ENCODE data around the gene GGA2. TPM values are rescaled to one million over a fixed set of nuclear protein-coding genes. Genes with fewer than 3 reads are reported as not detected.
"Not testable (repeated sequence)": the region's sequence is repeated elsewhere in the genome, so short reads cannot be mapped to it uniquely, and the experiment has no call there.

The GGA2 gene
- total RNA-seq, 1 experiment from 2014 or later = 67.6 TPM

DNA sequence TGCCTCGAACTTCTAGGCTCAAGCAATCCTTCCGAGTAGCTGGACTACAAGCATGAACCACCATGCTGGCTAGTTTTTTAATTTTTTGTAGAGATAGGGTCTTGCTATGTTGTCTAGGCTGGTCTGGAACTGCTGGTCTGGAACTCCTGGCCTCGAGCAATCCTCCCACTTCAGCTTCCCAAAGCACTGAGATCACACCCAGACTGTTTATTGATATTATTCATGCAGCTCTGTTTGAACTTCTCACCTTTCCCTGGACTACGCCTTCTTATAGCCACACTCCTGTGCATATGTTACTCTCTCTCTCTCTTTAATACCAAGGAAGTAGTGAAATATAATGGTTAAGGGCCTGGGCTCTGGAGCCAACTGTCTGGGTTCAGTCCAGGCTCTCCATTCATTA lies 61.9 kb downstream of the GGA2 start:
- peak; percentile 96 for DNase-seq (ENCODE audit: low read depth)
- in situ Hi-C loops (cut with HindIII; ENCODE audit: low pct_unique_long_range_greater_than_20kb, low sequenced_read_pairs) = no loop called here

DNA sequence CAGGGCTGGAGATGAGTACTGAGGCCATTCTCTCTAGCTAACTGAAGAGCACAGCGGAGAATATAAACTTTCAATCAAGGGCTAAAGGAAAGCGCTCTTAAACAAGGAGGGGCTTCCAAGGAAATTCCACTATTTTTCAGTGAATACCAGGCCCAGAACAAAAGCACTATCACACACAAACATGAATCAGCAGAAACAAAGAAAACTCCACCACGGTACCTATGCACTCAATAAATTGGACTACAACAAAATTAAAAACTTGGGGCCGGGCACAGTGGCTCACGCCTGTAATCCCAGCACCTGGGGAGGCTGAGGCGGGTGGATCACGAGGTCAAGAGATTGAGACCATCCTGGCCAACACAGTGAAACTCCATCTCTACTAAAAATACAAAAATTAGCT lies 72.8 kb downstream of the GGA2 start:
- in situ Hi-C loops (cut with HindIII; ENCODE audit: low pct_unique_long_range_greater_than_20kb, low sequenced_read_pairs); DNase-seq (ENCODE audit: low read depth): not testable (repeated sequence)

DNA sequence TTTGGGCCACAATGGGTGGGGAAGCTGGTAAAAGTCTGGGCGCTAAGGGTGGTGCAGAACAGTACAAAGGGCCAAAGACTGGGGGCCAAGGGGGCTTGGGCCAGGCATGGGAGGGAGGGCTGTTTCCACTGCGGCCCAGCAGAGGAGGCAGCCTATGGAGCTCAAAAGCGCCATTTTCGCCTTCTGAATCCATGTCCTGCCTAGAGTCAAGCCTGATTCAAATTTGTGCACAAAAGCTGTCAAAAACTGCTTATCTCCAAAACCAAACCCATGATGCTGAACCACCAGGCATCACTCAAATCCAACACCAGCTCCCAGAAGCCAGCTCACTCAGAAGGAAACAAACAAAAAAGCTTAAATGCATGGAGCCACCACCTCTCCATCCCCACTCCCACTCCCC lies 73.3 kb downstream of the GGA2 start:
- DNase-seq (ENCODE audit: low read depth) = no peak
- in situ Hi-C loops (cut with HindIII; ENCODE audit: low pct_unique_long_range_greater_than_20kb, low sequenced_read_pairs) = no loop called here

DNA sequence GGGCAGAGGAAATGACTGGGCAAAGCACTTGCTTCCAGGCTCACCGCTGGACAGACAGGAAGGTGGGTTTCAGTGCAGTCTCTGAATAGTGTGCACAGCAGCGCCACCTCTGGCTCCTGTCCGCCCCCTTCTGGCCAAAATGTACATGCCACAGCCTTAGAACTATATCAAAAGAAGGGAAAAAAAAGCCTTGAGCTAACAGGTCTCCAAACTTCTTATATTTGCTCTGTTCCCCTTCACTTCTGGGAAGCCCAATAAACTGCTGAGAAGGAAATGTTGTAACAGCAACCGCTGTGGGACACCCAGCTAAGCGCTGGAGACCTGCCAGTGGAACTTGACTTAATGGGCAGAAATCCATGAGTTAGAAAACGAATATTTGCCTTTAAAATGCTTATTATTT lies 74.8 kb downstream of the GGA2 start:
- in situ Hi-C loops (cut with HindIII; ENCODE audit: low pct_unique_long_range_greater_than_20kb, low sequenced_read_pairs) = no loop called here
- DNase-seq (ENCODE audit: low read depth) = peak; percentile 27

DNA sequence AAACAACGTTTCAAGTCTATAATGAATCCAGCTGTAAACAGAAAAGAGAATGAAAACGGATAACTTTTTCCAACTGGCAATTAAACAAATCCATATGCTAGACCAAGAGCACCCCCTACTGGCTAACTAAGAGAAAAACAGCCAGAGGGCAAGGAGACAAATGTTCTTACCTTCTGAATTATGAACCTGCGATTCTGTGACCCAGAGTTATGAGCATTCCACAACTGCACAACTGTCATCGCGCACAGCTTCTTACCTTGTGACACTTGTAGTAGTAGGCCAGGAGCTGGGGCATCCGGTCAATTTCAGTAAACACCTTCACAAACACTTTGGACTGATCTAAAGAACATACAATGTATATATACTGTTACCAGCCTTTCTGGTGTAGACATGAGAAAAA lies 75.9 kb downstream of the GGA2 start:
- in situ Hi-C loops (cut with HindIII; ENCODE audit: low pct_unique_long_range_greater_than_20kb, low sequenced_read_pairs) = no loop called here
- DNase-seq (ENCODE audit: low read depth) = peak; percentile 63

DNA sequence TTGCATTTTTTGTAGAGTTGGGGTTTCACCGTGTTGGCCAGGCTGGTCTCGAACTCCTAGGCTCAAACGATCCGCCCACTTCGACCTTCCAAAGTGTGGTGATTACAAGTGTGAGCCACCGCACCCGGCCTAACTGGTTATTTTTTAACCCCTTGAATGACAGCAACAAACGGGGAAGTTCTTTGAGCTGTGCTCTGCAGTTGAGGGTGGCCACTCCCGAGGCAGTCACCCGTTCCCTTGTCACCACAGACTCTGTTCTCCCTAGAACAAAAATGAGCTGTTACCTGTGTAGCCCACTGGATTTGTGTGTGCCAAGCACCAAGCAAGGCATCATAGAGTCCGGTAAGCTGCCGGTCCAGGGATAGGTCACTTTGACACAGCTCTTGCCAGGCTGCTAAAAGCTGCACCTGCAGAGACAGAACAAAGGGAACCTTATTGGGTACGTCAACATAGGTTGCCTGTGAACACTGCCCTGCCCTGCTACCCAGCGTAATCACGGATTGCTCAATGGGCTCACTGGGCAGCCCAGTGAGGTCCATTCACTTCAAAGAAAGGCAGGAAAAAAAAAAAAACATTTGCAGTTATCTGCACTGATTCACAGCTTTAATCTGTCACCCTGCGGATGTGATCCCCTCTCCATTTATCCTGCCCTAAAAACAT lies 76.9 kb downstream of the GGA2 start:
- no peak for DNase-seq (ENCODE audit: low read depth)
- in situ Hi-C loops (cut with HindIII; ENCODE audit: low pct_unique_long_range_greater_than_20kb, low sequenced_read_pairs) = no loop called here

DNA sequence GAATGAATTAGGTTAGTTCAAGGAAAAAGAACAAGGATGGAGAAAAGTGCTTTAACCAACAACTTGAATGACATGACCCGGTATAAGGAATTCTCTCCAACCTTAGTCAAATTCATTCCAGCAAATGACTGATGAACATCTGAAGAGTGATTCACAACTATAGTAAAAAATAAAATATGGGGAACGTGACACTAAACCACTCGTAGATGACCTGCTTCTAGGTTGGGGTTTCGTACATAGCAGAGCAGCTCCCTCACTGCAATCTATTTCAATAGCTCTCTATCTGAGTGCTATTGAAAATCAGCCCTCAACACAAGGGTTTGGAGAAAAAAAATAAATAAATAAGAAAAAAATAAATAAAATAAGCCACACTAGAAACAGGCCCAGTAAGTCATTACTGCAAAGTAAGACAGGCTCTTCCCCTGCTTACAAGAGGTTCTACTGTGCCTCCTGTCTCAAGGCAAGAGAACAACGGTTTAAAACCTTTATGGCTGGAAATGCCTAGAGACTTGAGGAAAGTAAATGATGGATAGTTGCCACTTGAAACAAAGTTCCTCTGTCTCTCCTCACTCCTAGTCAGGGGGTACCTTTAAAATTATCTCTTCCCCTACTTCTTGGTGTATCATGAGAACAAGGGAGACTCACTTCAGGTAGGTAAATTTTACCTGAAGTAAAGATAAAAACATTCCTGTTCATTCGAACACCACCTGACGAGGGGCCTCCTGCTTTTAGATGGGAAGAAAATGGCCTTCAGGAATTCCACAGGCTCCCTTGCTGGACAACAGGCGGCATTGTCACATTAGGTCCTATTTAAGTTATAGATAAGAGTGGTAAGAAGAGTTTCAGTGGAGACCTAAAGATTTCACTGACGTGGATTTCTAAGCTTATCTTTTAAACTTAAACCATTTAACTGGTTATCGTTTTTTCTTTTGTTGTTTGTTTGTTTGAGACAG lies 77.8 kb downstream of the GGA2 start:
- no peak for DNase-seq (ENCODE audit: low read depth)
- in situ Hi-C loops (cut with HindIII; ENCODE audit: low pct_unique_long_range_greater_than_20kb, low sequenced_read_pairs) = no loop called here

DNA sequence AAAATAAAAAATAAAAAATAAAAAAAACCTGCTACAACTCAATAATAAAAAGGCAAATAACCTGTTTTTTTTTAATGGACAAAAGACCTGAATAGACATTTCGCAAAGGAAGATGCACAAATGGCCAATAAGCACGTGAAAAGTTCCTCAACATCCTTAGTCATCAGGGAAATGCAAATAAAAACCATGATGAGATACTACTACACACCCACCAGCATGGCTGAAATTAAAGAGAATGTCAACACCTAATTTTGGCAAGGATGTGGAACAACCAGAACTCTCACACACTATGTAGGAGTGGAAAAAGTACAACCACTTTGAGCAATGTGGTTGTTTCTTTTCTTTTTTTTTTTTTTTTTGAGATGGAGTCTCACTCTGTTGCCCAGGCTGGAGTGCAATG lies 81.9 kb downstream of the GGA2 start:
- DNase-seq (ENCODE audit: low read depth) = no peak
- in situ Hi-C loops (cut with HindIII; ENCODE audit: low pct_unique_long_range_greater_than_20kb, low sequenced_read_pairs) = no loop called here

DNA sequence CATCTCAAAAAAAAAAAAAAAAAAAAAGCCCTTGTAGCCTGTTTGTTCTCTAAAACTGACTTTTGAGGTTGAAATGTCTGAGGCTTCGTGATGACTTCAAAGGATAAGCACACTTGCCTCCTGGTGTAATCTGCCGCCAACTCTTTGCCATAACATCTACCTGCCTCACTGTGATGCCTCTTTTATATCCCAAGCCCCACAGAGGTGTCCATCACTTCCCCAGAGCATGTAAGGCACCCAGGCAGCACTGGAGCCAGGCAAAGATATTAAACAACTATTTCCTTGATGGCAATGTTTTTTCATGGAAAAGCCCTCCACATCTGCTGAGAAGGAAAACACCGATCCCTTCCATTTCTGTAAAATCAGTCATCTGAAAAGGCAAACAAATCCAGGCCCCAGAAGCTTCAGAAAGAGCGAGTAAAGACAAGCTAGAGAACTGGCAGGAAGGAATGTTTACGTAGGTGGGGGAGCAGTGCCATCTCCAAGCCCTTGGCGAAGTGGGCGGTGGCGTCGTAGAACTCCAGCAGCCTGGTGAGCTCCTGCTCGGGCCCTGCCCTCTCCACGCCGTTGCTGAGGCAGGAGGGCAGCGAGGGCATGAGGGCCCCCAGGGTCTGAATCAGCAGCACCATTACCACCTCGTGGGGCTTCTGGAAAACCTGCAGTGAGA lies 85.9 kb downstream of the GGA2 start:
- DNase-seq (ENCODE audit: low read depth) = peak; percentile 98
- in situ Hi-C loops (cut with HindIII; ENCODE audit: low pct_unique_long_range_greater_than_20kb, low sequenced_read_pairs) = no loop called here

DNA sequence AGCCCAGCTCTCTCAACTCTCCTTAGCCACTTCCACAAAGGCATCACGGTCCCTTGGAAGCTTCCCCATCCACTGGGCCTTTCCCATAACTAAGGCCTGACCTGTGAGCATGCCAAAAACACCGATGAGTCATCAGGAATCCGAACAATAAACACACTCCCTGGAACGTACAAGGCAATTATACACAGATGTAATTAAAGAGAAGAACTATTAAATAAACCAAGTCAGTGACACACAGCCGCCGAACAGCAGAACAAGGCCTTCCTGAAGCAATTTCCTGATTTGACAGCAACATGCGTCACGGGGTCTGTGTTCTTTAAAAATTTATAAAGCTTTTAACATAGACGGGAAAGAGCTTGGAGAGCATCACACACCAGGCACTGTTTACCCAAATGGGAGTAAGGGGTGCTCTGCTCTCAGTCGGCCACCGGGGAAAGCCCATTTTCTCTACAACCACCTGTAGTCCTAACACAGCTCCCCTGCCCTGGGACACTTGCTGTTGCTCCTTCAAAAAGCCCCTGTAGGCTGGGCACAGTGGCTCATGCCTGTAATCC lies 86.7 kb downstream of the GGA2 start:
- peak; percentile 97 for DNase-seq (ENCODE audit: low read depth)
- in situ Hi-C loops (cut with HindIII; ENCODE audit: low pct_unique_long_range_greater_than_20kb, low sequenced_read_pairs) = no loop called here

DNA sequence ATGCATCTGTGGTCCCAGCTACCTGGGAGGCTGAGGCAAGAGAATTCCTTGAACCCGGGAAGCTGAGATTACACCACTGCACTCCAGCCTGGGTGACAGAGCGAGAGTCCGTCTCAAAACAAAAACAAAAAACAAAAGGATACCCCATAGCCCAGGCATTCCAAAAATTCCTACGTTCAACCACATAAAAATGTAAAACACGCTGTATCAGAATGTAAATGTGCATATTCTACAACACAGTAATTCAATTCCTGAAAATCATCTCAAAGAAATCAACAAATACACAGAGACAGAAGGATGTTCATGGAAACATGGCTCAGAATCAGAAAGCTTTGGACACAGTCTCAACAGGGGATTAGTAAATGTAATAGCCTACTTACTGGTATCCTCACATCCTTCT lies 90.3 kb downstream of the GGA2 start:
- no peak for DNase-seq (ENCODE audit: low read depth)
- in situ Hi-C loops (cut with HindIII; ENCODE audit: low pct_unique_long_range_greater_than_20kb, low sequenced_read_pairs) = no loop called here

DNA sequence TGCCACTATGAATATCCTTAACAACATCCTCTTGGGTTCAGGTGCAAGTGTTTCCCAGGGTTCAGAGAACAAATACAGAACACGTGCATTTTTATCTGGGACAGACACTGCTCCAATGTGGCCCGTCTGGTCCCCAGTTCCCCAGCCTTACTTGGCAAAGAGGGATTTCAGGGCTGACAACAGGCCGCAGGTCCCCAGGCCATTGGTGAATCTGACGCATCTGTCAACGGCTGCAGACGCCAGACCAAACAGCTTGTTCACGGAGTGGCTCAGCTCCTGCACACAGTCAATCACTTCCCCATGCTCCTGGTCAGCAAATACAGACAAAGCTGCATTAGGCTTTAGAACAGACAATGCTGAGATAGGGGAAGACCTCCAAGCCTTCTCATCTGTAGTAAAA lies 93.5 kb downstream of the GGA2 start:
- in situ Hi-C loops (cut with HindIII; ENCODE audit: low pct_unique_long_range_greater_than_20kb, low sequenced_read_pairs) = no loop called here

DNA sequence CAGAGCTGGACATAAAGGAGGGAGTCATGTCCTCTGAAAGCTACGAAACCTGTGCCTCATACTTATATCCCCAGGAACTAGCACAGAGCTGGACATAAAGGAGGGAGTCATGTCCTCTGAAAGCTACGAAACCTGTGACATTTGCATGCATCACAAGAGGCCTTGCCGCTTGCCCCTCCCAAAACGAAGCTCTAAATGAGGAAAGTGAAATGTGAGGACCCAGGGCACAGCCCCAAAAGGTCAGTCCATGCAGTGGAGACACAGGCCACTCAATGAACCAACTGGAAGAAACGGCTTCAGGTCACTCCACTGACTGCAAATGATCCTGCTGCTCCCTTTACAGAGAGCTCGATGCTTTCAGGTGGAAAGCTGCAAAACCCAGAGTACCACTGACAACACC lies 95.6 kb downstream of the GGA2 start:
- no peak for DNase-seq (ENCODE audit: low read depth)
- in situ Hi-C loops (cut with HindIII; ENCODE audit: low pct_unique_long_range_greater_than_20kb, low sequenced_read_pairs) = no loop called here

More for the DNA sequence above, 93.5 kb downstream of the GGA2 start:
- DNase-seq (ENCODE audit: low read depth) = no peak

Other genes with a start within 250 kb of the GGA2 start
- not detected in 2 replicates for gene SCNN1B, start 208.2 kb downstream of the GGA2 start, total RNA-seq (2014; rRNA removed; shearing (Covaris generic); ENCODE audit: low replicate concordance)
- gene COG7, start 57.3 kb downstream of the GGA2 start, total RNA-seq (2014; rRNA removed; shearing (Covaris generic); ENCODE audit: low replicate concordance) = 29.4 and 42.6 TPM in 2 replicates
- gene EARS2, start 46.9 kb upstream of the GGA2 start, total RNA-seq (2014; rRNA removed; shearing (Covaris generic); ENCODE audit: low replicate concordance) = 32.9 and 108 TPM in 2 replicates
- gene UBFD1, start 47.2 kb upstream of the GGA2 start, total RNA-seq (2014; rRNA removed; shearing (Covaris generic); ENCODE audit: low replicate concordance) = 69.9 and 120 TPM in 2 replicates
- 147 and 186 TPM in 2 replicates for gene NDUFAB1, start 85.8 kb upstream of the GGA2 start, total RNA-seq (2014; rRNA removed; shearing (Covaris generic); ENCODE audit: low replicate concordance)
- 8.0 and 12.0 TPM in 2 replicates for gene PALB2, start 130.8 kb upstream of the GGA2 start, total RNA-seq (2014; rRNA removed; shearing (Covaris generic); ENCODE audit: low replicate concordance)
- 48.7 and 108 TPM in 2 replicates for gene DCTN5, start 131.0 kb upstream of the GGA2 start, total RNA-seq (2014; rRNA removed; shearing (Covaris generic); ENCODE audit: low replicate concordance)
- gene PLK1, start 168.4 kb upstream of the GGA2 start, total RNA-seq (2014; rRNA removed; shearing (Covaris generic); ENCODE audit: low replicate concordance) = 20.9 and 23.2 TPM in 2 replicates
- 0.12 and 0.14 TPM in 2 replicates for gene ERN2, start 202.7 kb upstream of the GGA2 start, total RNA-seq (2014; rRNA removed; shearing (Covaris generic); ENCODE audit: low replicate concordance)
- gene CHP2, start 244.5 kb upstream of the GGA2 start, total RNA-seq (2014; rRNA removed; shearing (Covaris generic); ENCODE audit: low replicate concordance) = not detected in 2 replicates